Stimulated activated CD4-positive, alpha-beta T cell treated with anti-CD3 and anti-CD28 coated beads, TNF-alpha, amount 100 ng/mL, for 48 hours (primary cell): ENCODE data around the gene DISC1.
"Not testable (repeated sequence)": the region's sequence is repeated elsewhere in the genome, so short reads cannot be mapped to it uniquely, and the experiment has no call there.

Source experiments
- DNase-seq, 3 donors: peaks; one replicate each; pipeline ENCODE4 v3.0.0-alpha.2; 2020; ENCODE audit warnings: low read depth in 3 of 3

Gene DISC1

DNA sequence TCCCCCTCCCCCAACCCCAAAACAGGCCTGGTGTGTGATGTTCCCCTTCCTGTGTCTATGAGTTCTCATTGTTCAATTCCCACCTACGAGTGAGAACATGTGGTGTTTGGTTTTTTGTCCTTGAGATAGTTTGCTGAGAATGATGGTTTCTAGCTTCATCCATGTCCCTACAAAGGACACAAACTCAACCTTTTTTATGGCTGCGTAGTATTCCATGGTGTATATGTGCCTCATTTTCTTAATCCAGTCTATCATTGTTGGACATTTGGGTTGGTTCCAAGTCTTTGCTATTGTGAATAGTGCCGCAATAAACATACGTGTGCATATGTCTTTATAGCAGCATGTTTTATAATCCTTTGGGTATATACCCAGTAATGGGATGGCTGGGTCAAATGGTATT is 102.4 kb downstream of the DISC1 start:
- DNase-seq: not testable (repeated sequence)

DNA sequence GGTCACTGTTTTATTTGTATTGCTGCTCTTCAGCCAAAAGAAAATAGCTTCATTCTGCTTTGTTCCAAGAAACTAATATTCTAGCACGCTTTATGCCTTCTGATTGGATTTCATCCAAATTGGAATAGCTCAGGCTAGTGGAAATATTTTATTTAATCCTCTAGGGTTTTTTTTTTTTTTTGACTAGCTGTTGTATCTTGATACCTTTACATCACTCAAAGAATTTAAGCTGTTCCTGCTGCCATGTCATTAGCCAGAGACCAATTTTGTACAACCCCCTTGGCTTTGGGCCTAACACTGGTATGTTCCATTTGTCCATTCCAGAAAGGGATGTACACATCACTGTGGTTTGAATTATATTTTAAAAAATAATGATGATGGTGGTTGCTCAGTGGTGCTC is 103.0 kb downstream of the DISC1 start:
- DNase-seq: no peak

DNA sequence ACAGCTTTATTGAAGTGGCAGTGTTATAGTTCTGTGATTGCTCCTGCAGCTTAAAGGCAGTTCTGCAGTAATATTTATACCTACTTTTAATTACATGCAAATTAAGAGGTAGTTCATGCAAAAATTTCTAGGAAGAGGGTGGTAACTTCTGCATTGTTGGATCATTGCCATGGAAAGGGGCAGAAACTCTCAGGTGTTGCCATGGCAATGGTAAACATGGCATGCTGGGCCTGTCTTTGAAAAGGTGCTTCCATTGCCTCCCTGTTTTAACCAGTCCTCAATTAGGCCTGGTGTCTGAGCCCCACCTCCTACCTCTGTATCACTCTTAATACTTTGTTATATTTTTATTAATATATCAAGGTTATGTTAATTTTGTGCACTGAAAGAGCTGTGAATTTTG is 104.7 kb downstream of the DISC1 start:
- DNase-seq: no peak

DNA sequence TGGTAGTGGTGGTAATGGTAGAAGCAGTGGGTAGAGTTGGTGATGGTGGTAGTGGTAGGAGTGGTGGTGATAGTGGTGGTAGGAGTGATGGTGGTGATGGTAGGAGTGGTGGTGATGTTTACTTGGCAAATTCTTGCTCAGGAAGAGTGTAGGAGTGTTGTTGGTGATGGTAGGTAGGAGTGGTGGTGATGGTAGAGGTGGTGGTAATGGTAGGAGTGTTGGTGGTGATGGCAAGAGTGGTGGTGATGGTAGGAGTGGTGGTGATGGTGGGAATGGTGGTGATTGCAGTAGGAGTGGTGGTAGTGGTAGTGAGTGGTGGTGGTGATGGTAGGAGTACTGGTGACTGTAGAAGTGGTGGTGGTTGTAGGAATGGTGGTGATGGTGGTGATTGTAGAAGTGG is 106.5 kb downstream of the DISC1 start:
- DNase-seq: no peak

DNA sequence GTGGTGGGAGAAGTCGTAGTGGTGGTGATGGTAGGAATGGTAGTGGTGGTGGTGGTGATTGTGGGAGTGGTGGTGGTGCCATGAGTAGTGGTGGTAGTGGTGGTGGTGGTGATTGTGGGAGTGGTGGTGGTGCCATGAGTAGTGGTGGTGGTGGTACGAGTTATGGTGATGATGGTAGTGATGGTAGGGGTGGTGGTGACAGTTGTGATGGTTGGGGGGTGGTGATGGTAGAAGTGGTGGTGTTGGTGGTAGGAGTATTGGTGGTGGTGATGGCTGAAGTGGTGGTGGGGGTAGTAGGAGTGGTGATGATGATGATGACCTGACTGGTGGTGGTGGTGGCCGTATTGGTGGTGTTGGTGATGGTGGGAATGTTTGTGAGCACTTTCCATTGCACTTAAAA is 107.1 kb downstream of the DISC1 start:
- DNase-seq: no peak

DNA sequence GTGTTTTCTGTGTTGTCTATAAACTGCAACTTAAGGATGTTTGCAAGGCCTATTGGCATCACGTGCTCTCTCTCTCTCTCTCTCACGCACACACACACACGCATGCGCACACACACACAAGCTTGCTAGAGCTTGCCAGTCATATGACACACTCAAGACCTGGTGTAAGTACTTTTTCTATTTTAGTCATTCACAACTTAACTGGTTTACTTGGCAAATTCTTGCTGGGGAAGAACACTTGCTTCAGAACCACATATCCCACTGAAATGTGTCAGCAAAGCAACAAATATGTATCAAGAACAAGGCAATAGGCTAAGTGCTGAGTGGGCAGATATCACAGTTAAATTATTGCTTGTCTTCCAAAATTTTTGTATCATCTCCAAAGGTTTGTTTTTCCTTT is 107.8 kb downstream of the DISC1 start:
- no peak for DNase-seq

DNA sequence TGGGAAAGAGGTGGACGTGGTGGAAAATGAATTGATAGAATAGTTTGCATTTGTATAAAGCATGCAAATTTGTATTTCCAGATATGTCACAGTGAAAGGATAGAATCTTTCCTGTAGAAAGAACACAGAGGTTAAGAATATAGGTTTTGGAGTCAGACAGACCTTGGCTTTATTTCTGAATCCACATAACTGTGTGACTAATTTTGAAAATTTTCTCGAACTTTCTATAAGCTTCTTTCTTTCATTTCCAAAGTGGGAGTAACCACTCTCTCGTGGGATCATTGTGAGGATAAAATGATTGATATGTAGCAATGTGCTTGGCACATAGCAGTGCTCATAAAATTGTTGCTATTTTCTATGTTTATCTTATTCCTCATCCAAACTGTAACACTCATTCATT is 108.8 kb downstream of the DISC1 start:
- no peak for DNase-seq

DNA sequence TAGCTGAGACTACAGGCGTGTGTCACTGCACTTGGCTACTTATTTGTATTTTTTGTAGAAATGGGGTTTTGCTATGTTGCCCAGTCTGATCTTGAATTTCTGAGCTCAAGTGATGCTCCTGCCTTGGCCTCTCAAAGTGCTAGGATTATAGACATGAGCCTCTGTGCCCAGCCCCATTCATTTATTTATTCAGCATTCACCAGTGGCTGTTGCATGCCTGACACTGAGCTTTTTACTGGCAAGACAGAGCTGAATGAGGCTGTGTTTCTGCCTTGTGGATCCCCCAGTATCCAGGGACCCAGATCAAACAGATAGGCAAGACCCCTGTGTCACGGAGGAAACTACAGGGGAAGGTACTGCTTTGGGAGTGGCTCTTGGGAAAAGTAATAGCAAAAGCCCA is 109.4 kb downstream of the DISC1 start:
- DNase-seq: no peak

DNA sequence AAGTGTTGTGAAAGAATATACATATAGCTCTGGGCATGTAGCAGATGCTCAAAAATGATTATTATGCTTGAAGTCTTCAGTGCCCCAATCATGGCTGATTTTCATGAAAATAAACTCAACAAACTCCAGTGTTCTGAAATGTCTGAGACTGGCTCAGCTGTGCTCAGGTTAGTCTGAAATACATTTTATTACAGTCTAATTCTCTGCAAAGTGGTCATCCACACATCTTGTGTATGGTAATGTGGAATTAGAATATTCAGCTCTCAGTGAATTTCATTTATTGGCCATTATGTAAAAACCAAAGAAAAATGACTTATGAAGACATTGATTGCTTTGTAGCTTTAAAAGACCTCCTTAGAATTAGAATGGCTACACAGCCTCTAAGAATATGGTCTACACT is 109.9 kb downstream of the DISC1 start:
- no peak for DNase-seq

DNA sequence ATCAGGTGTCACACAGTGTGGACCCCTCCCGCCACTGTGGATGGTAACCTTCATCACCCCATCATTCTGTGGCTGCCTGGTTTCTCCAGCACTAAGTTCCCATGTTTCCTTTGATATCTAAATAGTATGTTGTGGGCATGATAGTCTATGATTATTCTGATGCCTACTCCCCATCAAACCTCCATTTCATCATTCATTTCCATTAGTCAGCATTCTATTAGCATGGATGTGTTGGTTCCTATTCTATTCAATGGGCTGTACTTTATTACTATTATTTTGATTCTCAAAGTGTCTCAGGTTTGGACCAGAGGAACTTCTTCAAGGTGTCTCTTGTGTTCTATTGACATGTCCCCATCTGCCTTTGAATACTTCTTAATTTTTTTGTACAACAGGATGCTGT is 112.0 kb downstream of the DISC1 start:
- no peak for DNase-seq

DNA sequence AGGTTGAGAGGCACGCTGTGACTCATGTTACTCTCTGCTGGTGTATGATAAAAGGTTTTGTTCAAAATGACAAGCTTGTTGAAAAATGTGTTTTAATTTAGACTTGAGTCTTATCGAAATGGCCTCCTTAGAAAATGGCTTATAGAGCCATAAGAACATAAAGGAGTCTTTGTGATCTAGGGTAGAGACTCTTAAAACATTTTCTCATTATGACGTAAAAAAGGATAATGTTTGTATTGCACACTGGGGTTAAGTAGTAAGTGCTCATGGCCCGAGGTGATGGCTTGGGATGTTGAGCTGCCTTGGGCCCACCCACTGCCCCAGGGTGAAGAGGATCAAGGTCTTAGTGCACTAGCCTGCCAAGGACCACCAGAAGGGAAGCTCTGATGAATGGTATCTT is 117.4 kb downstream of the DISC1 start:
- DNase-seq: no peak

DNA sequence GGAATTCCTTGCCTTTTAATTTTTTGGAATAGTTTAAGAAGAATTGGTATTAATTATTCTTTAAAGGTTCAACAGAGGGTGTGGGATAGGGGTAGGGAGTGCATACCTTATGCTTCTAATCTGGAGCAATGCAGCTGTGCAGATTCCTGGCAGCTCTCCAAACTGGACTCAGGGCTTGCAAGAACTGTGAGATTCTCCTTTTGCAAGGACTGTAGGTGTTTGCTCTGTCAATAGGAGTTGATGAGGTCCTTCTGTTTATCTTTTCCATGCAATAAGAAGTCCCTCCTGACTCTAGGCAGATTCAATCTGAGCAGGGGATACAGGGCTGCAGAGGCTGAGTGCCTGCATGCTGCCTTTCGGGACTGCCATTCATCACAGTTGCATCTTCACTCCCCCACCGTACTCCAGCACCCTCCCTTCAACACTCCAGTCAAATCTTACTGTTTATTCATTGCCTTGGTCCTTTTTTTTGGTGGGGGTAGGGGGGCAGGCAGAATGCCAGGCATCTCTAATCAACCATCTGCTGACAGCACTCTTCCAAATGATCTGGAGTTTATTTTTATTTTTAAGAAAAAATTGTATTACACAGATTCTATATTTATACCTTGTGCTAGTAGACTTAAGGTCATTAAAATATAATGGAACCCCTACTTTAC is 122.3 kb downstream of the DISC1 start:
- DNase-seq: no peak

DNA sequence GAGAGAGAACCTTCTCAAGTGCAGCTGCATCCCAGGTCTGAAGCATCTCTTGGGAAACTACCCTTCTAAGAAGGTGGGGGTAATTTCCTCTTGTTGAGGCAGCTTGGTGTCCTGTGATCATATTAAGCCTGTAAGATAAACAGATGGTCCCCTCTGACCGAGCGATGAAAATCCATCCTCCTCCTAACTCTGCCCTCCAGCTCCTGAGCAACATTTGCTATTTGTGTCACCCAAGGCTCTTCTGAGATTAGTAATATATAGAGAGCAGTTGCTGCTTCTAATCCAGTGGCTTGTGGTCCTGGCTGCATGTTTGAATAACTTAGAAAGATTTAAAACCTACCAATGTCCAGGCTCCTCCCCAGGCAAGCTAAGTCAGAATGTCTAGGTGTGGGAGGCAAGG is 123.7 kb downstream of the DISC1 start:
- no peak for DNase-seq

DNA sequence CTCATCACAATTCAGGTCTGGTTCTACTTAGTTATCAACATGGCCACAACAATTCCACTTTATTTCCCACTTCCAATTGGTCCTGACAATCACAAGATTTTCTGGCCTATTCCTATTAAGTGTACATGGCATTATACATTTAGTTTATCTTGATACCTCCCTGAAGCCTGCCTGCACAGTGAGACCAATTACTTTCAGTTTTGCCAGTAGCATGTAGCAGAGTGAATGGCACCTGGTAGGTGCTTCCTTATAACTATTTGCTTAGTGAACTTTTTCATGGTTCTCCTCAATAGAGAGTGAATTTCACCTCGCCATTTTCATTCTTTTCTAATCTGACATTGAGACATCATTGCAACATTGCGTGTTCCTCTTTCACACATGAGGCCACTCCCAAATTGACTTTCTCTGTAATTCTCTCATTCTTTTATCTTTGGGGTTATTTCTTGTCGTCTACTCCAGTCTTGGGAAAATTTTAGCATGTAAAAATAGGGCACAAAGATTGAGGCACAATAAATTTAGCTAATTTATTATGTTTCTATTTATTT is 124.3 kb downstream of the DISC1 start:
- DNase-seq: no peak

DNA sequence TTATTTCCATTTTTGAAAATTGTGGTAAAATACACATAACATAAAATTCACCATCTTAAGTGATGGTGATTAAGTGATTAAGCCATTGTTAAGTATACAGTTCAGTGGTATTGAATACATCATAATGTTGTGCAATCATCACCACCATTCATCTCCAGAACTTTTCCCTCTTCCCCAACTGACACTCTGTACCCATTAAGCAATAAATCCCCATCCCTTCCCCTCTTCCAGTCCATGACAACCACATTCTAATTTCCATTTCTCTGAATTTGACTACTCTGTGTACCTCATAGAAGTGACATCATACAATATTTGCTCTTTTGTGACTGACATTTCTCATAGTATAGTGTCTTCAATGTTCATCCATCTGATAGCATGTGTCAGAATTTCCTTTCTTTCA is 124.8 kb downstream of the DISC1 start:
- DNase-seq: no peak

DNA sequence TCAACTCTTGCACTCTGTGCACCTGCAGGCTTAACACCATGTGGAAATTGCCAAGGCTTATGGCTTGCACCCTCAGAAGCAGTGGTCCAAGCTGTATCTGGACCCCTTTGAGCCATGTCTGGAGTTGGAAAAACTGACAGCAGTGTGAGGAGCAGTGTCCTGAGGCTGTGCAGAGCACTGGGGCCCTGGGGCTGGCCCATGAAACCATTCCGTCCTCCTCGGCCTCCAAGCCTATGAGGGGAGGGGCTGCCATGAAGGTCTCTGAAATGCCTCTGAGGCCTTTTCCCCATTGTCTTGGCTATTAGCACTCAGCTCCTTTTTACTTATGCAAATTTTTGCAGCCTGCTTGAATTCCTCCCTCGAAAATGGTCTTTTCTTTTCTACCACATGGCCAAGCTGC is 126.7 kb downstream of the DISC1 start:
- no peak for DNase-seq

DNA sequence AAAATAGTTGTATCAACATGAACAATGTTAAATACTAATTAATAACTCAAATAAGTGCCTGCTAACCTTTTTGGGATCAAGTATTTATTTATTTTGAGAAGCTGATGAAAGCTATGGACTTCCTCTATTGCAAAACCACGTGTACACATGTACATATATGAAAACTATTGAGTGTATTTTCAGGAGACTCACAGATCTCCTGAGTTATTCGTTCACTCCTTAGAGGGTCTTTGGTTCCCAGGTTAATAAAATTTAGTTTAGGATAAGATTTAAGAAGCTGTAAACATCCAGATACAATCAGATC is 130.5 kb downstream of the DISC1 start:
- no peak for DNase-seq

DNA sequence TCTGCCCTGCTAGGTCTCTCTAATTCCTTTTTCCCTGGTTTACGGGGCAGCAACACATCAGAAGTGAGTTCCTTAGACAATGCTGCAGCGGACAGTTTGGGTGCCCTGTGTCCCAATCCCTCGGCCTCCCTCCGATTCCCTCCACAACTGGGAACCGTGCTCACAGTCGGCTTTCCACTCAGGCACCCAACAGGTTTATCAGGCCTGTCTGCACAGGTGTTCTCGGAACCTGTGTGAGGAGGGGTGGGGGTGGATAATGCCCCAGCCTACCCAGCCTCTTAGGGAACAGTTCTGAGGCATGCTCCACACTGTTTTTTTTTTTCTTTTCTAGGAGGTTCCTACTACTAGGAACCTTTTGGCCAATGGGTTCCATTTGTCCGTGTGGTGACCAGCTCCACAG is 131.2 kb downstream of the DISC1 start:
- no peak for DNase-seq

DNA sequence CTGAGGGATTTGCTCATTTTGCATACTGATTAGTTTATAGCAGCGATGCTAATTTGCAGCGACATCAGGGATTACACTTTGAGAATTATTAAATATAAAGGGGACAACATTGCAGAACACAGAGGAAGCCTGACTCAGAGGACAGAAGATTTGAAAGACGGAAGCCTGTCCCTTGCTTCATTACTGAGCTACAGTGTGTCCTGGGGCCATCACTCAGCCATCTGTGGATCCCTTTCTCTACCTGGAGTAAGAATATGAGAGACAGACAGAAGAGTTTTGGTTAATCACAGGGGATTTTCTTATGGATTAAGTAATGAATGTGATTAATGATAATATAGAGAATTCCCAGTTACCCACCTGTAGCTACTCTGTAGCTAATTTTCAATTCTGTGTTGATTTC is 134.7 kb downstream of the DISC1 start:
- no peak for DNase-seq

DNA sequence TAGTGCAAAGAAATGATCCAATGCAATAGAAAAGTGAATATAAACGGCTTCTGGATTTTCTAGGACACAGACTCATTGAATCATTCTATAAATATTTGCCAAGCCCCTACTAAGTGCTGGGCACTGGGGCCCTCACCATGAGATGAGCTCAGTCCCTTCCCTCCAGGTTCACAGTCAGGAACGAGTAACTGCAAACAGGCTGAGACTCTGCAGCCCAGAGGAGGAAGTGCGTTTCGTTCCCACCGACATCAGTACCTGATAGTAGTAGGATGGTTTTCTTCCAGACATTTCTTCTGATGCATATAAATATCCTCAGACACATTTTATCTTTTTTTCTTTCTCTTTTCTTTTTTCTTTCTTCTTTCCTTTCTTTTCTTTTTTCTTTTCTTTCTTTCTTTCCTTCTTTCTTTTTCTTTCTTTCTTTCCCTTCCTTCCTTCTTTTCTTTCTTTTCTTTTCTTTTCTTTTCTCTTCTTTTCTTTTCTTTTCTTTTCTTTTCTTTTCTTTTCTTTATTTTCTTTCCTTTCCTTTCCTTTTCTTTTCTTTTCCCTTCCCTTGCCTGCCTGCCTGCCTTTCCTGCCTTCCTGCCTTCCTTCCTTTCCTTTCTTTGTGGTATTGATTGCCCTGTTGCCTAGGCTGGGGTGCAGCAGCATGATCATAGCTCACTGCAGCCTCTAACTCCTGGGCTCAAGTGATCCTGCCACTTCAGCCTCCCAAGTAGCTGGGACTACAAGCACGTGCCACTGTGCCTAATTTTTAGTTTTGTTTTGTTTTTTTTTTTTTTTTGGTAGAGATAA is 135.4 kb downstream of the DISC1 start:
- no peak for DNase-seq

DNA sequence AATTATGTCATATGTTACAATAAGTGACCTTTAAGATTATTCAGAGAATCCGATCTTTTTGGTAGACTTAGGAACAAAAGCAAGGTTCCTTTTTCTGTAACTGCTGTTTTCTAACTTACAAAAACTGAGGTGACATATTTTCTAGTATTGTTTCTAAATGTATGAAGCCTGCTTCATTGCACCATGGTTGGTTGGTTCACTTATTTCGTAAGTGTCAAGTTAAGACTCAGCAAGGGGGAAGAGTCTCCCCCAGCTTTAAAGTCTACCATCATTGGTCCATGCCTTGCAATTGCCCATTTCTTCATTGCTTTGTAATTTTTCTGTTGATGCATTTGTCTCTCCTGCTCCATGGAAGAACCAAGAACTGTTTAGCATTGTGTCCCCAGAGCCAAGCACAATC is 136.9 kb downstream of the DISC1 start:
- no peak for DNase-seq

DNA sequence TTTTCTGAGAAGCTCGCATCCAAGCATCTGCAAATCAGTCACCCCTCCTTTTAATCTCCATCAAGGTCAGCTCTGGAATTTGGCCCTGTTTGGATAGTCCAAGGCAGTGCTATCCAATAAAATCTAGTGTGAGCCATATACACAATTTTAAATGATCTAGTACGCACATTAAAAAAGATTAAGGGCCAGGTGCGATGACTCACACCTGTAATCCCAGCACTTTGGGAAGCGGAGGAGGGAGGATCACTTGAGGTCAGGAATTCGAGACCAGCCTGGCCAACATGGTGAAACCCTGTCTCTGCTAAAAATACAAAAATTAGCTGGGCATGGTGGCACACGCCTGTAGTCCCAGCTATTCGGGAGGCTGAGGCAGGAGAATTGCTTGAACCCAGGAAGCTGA is 139.2 kb downstream of the DISC1 start:
- DNase-seq: not testable (repeated sequence)

DNA sequence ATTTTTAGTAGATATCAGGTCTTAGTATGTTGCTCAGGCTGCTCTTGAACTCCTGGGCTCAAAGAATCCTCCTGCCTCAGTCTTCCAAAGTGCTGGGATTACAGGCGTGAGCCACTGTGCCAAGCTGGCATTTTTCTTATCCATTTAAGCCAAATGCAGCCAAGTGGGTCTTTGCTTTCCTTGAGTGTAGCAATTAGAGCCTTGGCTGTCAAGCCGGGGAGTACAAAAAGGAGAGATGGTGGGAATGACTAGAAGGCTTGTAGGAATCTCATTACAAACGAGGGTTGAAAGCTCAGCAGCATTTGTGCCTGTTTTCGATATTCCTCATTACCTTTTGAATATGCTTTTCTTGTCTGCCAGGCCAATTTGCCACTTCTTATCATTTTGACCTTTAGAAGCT is 140.9 kb downstream of the DISC1 start:
- DNase-seq: no peak

DNA sequence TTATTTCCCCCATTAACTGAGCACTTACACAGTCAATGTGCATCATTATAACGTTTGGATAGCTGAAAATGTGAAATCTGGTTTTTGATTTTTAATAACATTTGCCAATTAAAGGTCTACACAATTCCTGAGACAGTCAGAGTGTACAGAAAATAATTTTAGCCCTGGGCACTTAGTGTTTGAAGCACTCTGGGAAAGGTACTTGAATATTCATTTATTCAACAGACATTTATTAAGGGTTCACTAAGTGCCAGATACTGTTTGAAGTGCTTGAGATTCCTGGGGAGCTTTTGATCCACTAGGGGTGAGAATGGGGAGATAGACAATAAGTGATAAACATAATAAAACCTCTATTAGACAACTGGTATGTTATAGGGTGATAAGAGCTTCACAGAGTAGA is 141.8 kb downstream of the DISC1 start:
- DNase-seq: no peak
